WERI-Rb-1 (cell line): Measurements from ENCODE around the gene STARD9.
"Not testable (repeated sequence)": the region's sequence is repeated elsewhere in the genome, so short reads cannot be mapped to it uniquely, and the experiment has no call there.

Experiments used
- DNase-seq: peaks from one replicate; pipeline ENCODE4 v3.0.0-alpha.2; 2020
- H3K27ac ChIP-seq: fragments of 250-450 bp; sonication (Bioruptor Pico); 2 replicates; pipeline ENCODE4 v1.5.1; 2020; ENCODE audit warnings: mild to moderate bottlenecking, moderate library complexity
- H3K27me3 ChIP-seq: fragments of 250-450 bp; sonication (Bioruptor Pico); 2 replicates; pipeline ENCODE4 v1.5.1; 2021; ENCODE audit warnings: mild to moderate bottlenecking, low read depth, moderate library complexity; ENCODE audit not compliant: insufficient read depth, severe bottlenecking
- H3K36me3 ChIP-seq: fragments of 250-450 bp; sonication (Bioruptor Pico); 2 replicates; pipeline ENCODE4 v1.5.1; 2020; ENCODE audit warnings: mild to moderate bottlenecking, moderate library complexity
- H3K4me3 ChIP-seq: 2 replicates; pipeline ENCODE4 v1.5.1; 2011; ENCODE audit warnings: low read depth, mild to moderate bottlenecking, control low read depth, low read length
- H3K9me3 ChIP-seq: fragments of 250-450 bp; sonication (Bioruptor Pico); 2 replicates; pipeline ENCODE4 v1.5.1; 2021; ENCODE audit warnings: mild to moderate bottlenecking, moderate library complexity; ENCODE audit not compliant: severe bottlenecking
- CTCF ChIP-seq: IDR thresholded peaks from 2 replicates; pipeline ENCODE4 v1.5.1; 2011; ENCODE audit warnings: low read depth, mild to moderate bottlenecking, control low read depth, inconsistent platforms, low read length

Gene STARD9

GRCh38 chr15:42593143-42593542, 17.7 kb downstream of the STARD9 start:
- Histone ChIP-seq H3K36me3 (peaks cover 20% of the 10 kb centered on the region), H3K27me3 (no peaks in the 10 kb centered on the region), H3K27ac (no peak overlapping the region), H3K9me3 (no peaks in the 10 kb centered on the region), H3K4me3 (no peak overlapping the region)
- DNase-seq: no peak
- no peak for TF ChIP-seq CTCF

GRCh38 chr15:42594095-42594494, 18.7 kb downstream of the STARD9 start:
- TF ChIP-seq CTCF: no peak
- H3K9me3 ChIP-seq: no peaks in the 10 kb centered on the region
- no peaks in the 10 kb centered on the region for H3K27me3 ChIP-seq
- DNase-seq: no peak
- H3K36me3 ChIP-seq: peaks cover 20% of the 10 kb centered on the region
- no peak overlapping the region for H3K4me3 ChIP-seq
- H3K27ac ChIP-seq: no peak overlapping the region

GRCh38 chr15:42595626-42596240, 20.3 kb downstream of the STARD9 start:
- H3K27ac ChIP-seq: no peak overlapping the region
- no peak for TF ChIP-seq CTCF
- no peak for DNase-seq
- no peak overlapping the region for H3K4me3 ChIP-seq
- H3K27me3 ChIP-seq: no peaks in the 10 kb centered on the region
- H3K9me3 ChIP-seq: no peaks in the 10 kb centered on the region
- peaks cover 18% of the 10 kb centered on the region for H3K36me3 ChIP-seq

GRCh38 chr15:42601316-42601715, 25.9 kb downstream of the STARD9 start:
- DNase-seq, H3K27ac ChIP-seq, H3K4me3 ChIP-seq, H3K27me3 ChIP-seq, H3K9me3 ChIP-seq: not testable (repeated sequence)
- H3K36me3 ChIP-seq: peaks cover 24% of the 10 kb centered on the region

- Histone ChIP-seq H3K36me3 (peaks cover 24% of the 10 kb centered on the region), H3K27ac (no peak overlapping the region), H3K9me3 (peaks cover 4% of the 10 kb centered on the region), H3K4me3 (no peak overlapping the region), H3K27me3 (no peaks in the 10 kb centered on the region)
- TF ChIP-seq CTCF: no peak
- no peak for DNase-seq
These were observed 27.1 kb downstream of the STARD9 start for GRCh38 chr15:42602501-42602900.

GRCh38 chr15:42603978-42604377, 28.6 kb downstream of the STARD9 start:
- H3K9me3 ChIP-seq: peaks cover 4% of the 10 kb centered on the region
- no peak for DNase-seq
- H3K4me3 ChIP-seq: no peak overlapping the region
- H3K27me3 ChIP-seq: no peaks in the 10 kb centered on the region
- TF ChIP-seq CTCF: no peak
- no peak overlapping the region for H3K27ac ChIP-seq
- H3K36me3 ChIP-seq: peaks cover 25% of the 10 kb centered on the region
